Ovary (tissue), 3 donors: ENCODE measurements around the gene WDR81.

Source experiments
- EP300 ChIP-seq: sonication (generic); formaldehyde crosslinking; IDR thresholded peaks from one replicate; pipeline ENCODE4 v1.6.1; 2017; ENCODE audit warnings: antibody characterized with exemption
- POLR2A ChIP-seq: fragments of 450-650 bp; IDR thresholded peaks from one replicate; pipeline ENCODE4 v1.6.1; 2017; ENCODE audit warnings: antibody characterized with exemption, mild to moderate bottlenecking, moderate library complexity
- TF ChIP-seq, protein P1 (sequence below), 3 donors: fragments of 450-650 bp in 2 of 3; fragments of 200-600 bp in 1 of 3; IDR thresholded peaks; one replicate each; pipeline versions ENCODE4 v1.5.1 to v1.8.0; 2016 to 2022; ENCODE audit warnings: antibody characterized with exemption in 3 of 3, mild to moderate bottlenecking in 1 of 3
- donor health status: DM: no; HTN: no; CAD: no.

DNA sequence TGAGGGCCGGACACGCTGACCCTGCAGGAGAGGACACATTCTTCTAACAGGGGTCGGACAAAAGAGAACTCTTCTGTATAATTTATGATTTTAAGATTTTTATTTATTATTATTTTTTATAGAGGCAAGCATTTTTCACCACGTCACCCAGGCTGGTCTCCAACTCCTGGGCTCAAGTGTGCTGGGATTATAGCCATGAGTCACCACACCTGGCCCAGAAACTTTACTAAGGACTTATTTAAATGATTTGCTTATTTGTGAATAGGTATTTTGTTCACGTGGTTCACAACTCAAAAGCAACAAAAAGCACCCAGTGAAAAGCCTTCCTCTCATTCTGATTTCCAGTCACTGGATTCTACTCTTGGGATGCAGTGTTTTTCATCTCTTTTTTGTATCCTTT, 35.0 kb downstream of the WDR81 start:
- TF ChIP-seq, protein P1, sequence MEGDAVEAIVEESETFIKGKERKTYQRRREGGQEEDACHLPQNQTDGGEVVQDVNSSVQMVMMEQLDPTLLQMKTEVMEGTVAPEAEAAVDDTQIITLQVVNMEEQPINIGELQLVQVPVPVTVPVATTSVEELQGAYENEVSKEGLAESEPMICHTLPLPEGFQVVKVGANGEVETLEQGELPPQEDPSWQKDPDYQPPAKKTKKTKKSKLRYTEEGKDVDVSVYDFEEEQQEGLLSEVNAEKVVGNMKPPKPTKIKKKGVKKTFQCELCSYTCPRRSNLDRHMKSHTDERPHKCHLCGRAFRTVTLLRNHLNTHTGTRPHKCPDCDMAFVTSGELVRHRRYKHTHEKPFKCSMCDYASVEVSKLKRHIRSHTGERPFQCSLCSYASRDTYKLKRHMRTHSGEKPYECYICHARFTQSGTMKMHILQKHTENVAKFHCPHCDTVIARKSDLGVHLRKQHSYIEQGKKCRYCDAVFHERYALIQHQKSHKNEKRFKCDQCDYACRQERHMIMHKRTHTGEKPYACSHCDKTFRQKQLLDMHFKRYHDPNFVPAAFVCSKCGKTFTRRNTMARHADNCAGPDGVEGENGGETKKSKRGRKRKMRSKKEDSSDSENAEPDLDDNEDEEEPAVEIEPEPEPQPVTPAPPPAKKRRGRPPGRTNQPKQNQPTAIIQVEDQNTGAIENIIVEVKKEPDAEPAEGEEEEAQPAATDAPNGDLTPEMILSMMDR (IDR thresholded peaks at IDR 0.05): no peak
- TF ChIP-seq POLR2A: no peak
- TF ChIP-seq EP300: no peak
